Panc1 (cell line): ENCODE results near the gene RABGAP1. TPM values are rescaled to one million over a fixed set of nuclear protein-coding genes. Genes with fewer than 3 reads are reported as not detected.

ENCODE experiments used
- ATAC-seq: fragments of 200-7000 bp; cut with Tn5 transposase; 2 replicates; pipeline ENCODE4 v1.9.1; 2020; ENCODE audit warnings: mild to moderate bottlenecking, moderate library complexity
- BruUV-seq: library from RNA; stranded (reverse); fragments of 400-500 nt; replicated peaks from 2 replicates; lab custom pipeline; 2021; lab: Mats Ljungman, UMichigan
- CTCF ChIA-PET: fragments of 300-600 bp; sonication (Branson Sonifier 250); formaldehyde crosslinking; loops from one replicate; lab custom pipeline; 2022; ENCODE audit warnings: antibody characterized with exemption; lab: Charles Lee
- POLR2A ChIA-PET: fragments of 300-600 bp; sonication (Branson Sonifier 250); formaldehyde crosslinking; loops from one replicate; lab custom pipeline; 2022; ENCODE audit warnings: antibody characterized with exemption; lab: Charles Lee
- DNase-seq: peaks from one replicate; pipeline ENCODE4 v3.0.0-alpha.2; 2010; ENCODE audit warnings: low read depth, low spot score
- H3K27ac ChIP-seq: 2 replicates; pipeline ENCODE4 v1.5.1; 2011; ENCODE audit warnings: mild to moderate bottlenecking, low read length, inconsistent platforms
- H3K27me3 ChIP-seq: fragments of 200-500 bp; sonication (Bioruptor generic); 2 replicates; pipeline ENCODE4 v1.6.0; 2014; ENCODE audit warnings: low read length, inconsistent platforms; ENCODE audit not compliant: control insufficient read depth, insufficient read depth
- H3K36me3 ChIP-seq: fragments of 200-500 bp; sonication (Bioruptor generic); 2 replicates; pipeline ENCODE4 v1.5.1; 2014; ENCODE audit warnings: inconsistent platforms, mild to moderate bottlenecking, low read length, moderate library complexity; ENCODE audit not compliant: control insufficient read depth, insufficient read depth
- H3K4me1 ChIP-seq: 2 replicates; pipeline ENCODE4 v1.5.1; 2011; ENCODE audit warnings: inconsistent platforms, mild to moderate bottlenecking, low read length, moderate library complexity; ENCODE audit not compliant: control insufficient read depth, insufficient read depth
- H3K4me3 ChIP-seq, 2 experiments: 2 replicates each; pipeline ENCODE4 v1.5.1; 2011 to 2012; ENCODE audit warnings: low read depth in 2 of 2, low read length in 2 of 2, mild to moderate bottlenecking in 2 of 2, inconsistent platforms in 1 of 2, moderate library complexity in 1 of 2
- H3K9me3 ChIP-seq: fragments of 200-500 bp; sonication (Bioruptor generic); 2 replicates; pipeline ENCODE4 v1.5.1; 2014; ENCODE audit warnings: low read depth, mild to moderate bottlenecking, inconsistent platforms, low read length, moderate library complexity; ENCODE audit not compliant: control insufficient read depth, insufficient read depth
- POLR2AphosphoS5 ChIP-seq: IDR thresholded peaks from 2 replicates; pipeline ENCODE4 v1.6.1; 2012; ENCODE audit warnings: mild to moderate bottlenecking, low read depth, low read length, moderate library complexity
- SIN3A ChIP-seq: IDR thresholded peaks from 2 replicates; pipeline ENCODE4 v1.6.1; 2012; ENCODE audit warnings: low read depth, mild to moderate bottlenecking, low read length, moderate library complexity, borderline replicate concordance; ENCODE audit not compliant: insufficient read depth
- TCF7L2 ChIP-seq: IDR thresholded peaks from 2 replicates; pipeline ENCODE4 v1.6.1; 2011; ENCODE audit warnings: mild to moderate bottlenecking, low read depth, low read length, inconsistent platforms
- in situ Hi-C: cut with HindIII; loops from 2 replicates; pipeline ENCODE4 v1.10.0; 2016; ENCODE audit warnings: low sequenced_read_pairs, low pct_unique_long_range_greater_than_20kb
- intact Hi-C: fragments of 100-400 bp; cut with micrococcal nuclease; formaldehyde crosslinking; loops from one replicate; pipeline ENCODE4 v1.10.0; 2022; ENCODE audit not compliant: unreplicated experiment
- total RNA-seq: library from RNA; stranded (reverse); gene quantifications from one replicate; pipeline ENCODE4 v1.2.1, GENCODE V29; 2021; ENCODE audit not compliant: unreplicated experiment
- TF ChIP-seq, protein P1 (sequence below): fragments of 450-650 bp; IDR thresholded peaks from 2 replicates; pipeline ENCODE4 v1.5.1; 2017; ENCODE audit warnings: mild to moderate bottlenecking
- TF ChIP-seq, protein P2 (sequence below), 2 experiments: IDR thresholded peaks; 2 replicates each; pipeline ENCODE4 v1.6.1; 2011 to 2012; ENCODE audit warnings: low read depth in 2 of 2, control low read depth in 1 of 2, low read length in 1 of 2, mild to moderate bottlenecking in 1 of 2, moderate library complexity in 1 of 2; ENCODE audit not compliant: insufficient read depth in 1 of 2

Gene RABGAP1
- total RNA-seq, 1 experiment from 2014 or later: 41.4 TPM

DNA sequence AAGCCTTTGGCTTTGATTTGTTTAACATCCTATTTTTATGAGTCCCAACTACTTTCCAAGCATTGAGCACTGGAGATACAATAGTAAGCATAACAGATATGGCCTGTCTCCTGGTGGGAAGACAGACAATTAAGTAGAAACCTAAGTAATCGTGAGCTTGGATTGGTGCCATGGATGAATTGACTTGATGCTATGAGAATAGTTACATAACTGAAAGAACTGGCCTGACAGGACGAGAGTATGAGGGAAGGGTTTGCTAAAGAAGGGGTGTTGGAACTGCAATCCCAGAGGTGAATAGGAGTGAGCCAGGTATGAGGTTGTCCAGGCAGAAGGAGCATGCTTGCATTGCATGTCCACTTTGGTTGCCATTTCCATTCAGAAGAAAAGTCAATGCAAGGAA, 145.1 kb downstream of the RABGAP1 start:
- DNase-seq (no peak), ATAC-seq (no peak)
- Histone ChIP-seq H3K27me3 (no peaks in the 10 kb centered on the region), H3K4me3 (no peak overlapping the region), H3K27ac (no peak overlapping the region), H3K36me3 (no peaks in the 10 kb centered on the region; the same call in none of the 2 replicates), H3K9me3 (no peaks in the 10 kb centered on the region), H3K4me1 (no peaks in the 10 kb centered on the region)
- in situ Hi-C loops: no loop called here
- ChIA-PET POLR2A (no interaction called here), CTCF (no interaction called here)
- no TSS peak for BruUV-seq
- intact Hi-C loops: no loop called here
- TF ChIP-seq POLR2AphosphoS5: no peak
- TF ChIP-seq SIN3A: no peak
- TF ChIP-seq, protein P1, sequence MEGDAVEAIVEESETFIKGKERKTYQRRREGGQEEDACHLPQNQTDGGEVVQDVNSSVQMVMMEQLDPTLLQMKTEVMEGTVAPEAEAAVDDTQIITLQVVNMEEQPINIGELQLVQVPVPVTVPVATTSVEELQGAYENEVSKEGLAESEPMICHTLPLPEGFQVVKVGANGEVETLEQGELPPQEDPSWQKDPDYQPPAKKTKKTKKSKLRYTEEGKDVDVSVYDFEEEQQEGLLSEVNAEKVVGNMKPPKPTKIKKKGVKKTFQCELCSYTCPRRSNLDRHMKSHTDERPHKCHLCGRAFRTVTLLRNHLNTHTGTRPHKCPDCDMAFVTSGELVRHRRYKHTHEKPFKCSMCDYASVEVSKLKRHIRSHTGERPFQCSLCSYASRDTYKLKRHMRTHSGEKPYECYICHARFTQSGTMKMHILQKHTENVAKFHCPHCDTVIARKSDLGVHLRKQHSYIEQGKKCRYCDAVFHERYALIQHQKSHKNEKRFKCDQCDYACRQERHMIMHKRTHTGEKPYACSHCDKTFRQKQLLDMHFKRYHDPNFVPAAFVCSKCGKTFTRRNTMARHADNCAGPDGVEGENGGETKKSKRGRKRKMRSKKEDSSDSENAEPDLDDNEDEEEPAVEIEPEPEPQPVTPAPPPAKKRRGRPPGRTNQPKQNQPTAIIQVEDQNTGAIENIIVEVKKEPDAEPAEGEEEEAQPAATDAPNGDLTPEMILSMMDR: no peak
- TF ChIP-seq TCF7L2: no peak
- TF ChIP-seq, protein P2, sequence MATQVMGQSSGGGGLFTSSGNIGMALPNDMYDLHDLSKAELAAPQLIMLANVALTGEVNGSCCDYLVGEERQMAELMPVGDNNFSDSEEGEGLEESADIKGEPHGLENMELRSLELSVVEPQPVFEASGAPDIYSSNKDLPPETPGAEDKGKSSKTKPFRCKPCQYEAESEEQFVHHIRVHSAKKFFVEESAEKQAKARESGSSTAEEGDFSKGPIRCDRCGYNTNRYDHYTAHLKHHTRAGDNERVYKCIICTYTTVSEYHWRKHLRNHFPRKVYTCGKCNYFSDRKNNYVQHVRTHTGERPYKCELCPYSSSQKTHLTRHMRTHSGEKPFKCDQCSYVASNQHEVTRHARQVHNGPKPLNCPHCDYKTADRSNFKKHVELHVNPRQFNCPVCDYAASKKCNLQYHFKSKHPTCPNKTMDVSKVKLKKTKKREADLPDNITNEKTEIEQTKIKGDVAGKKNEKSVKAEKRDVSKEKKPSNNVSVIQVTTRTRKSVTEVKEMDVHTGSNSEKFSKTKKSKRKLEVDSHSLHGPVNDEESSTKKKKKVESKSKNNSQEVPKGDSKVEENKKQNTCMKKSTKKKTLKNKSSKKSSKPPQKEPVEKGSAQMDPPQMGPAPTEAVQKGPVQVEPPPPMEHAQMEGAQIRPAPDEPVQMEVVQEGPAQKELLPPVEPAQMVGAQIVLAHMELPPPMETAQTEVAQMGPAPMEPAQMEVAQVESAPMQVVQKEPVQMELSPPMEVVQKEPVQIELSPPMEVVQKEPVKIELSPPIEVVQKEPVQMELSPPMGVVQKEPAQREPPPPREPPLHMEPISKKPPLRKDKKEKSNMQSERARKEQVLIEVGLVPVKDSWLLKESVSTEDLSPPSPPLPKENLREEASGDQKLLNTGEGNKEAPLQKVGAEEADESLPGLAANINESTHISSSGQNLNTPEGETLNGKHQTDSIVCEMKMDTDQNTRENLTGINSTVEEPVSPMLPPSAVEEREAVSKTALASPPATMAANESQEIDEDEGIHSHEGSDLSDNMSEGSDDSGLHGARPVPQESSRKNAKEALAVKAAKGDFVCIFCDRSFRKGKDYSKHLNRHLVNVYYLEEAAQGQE (IDR thresholded peaks at IDR 0.05; ENCODE audit: insufficient read depth in 1 of 2, low read depth in 2 of 2, low read length in 1 of 2): no peak

DNA sequence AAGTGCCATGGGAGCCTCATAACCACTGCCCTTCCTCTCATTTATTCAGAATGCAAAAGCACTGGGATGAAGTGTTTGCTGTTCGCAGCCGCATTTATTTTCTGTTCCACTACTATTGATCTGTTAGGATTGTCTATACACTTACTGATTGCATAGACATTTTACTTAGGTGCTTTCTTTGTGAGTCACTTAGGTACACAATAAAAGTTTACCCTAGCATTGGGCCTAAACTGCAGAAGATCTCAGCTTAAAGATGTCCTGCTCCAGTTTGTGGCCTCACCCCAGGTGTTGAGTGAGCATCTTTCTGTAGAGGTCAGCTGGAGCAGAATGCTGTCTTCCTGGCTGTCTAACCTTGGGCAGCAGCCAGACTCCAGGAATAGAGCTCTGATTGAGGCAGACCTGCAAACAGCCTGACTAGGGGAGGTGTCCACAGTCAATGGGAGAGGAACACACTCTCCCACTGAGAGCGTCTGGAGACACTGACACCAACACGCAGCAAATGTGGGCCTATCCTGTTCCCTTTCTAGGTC, 146.6 kb downstream of the RABGAP1 start:
- no peak overlapping the region for H3K4me3 ChIP-seq
- H3K9me3 ChIP-seq: no peaks in the 10 kb centered on the region
- no peak for DNase-seq
- CTCF ChIA-PET: interaction anchor here (0.7 kb wide), 1 partner anchor 18 kb away, joined by 5 read pairs; no protein-coding TSS in a partner anchor
- no peaks in the 10 kb centered on the region for H3K4me1 ChIP-seq
- in situ Hi-C loops: no loop called here
- no peak overlapping the region for H3K27ac ChIP-seq
- intact Hi-C loops: no loop called here
- H3K36me3 ChIP-seq: no peaks in the 10 kb centered on the region; the same call in none of the 2 replicates
- BruUV-seq: no TSS peak
- no peaks in the 10 kb centered on the region for H3K27me3 ChIP-seq
- no peak for ATAC-seq
- TF ChIP-seq, protein P2 (IDR thresholded peaks at IDR 0.05; ENCODE audit: insufficient read depth in 1 of 2, low read depth in 2 of 2, low read length in 1 of 2): no peak
- TF ChIP-seq POLR2AphosphoS5 (no peak), SIN3A (no peak), TCF7L2 (no peak)
- TF ChIP-seq, protein P1: no peak
- POLR2A ChIA-PET: no interaction called here
